Thymus (tissue), 11 donors: ENCODE results near the gene ANAPC2. TPM values are rescaled to one million over a fixed set of nuclear protein-coding genes. Genes with fewer than 3 reads are reported as not detected.

Source experiments
- DNase-seq, 9 donors: peaks; one replicate each; pipeline ENCODE4 v3.0.0-alpha.2; 2013; ENCODE audit warnings: low spot score in 9 of 9, low read depth in 6 of 9, missing footprints in 1 of 9
- H3K27ac ChIP-seq, 2 donors: one replicate each; pipeline ENCODE4 v1.5.1; 2013; ENCODE audit warnings: control low read depth in 1 of 2, low read depth in 1 of 2, low read length in 1 of 2, mild to moderate bottlenecking in 1 of 2, moderate library complexity in 1 of 2
- H3K27me3 ChIP-seq, 2 donors: one replicate each; pipeline ENCODE4 v1.5.1; 2013; ENCODE audit warnings: low read length in 1 of 2; ENCODE audit not compliant: control insufficient read depth in 2 of 2, insufficient read depth in 1 of 2
- H3K36me3 ChIP-seq, 2 donors: one replicate each; pipeline ENCODE4 v1.5.1; 2013; ENCODE audit warnings: low read length in 1 of 2, mild to moderate bottlenecking in 1 of 2, moderate library complexity in 1 of 2; ENCODE audit not compliant: control insufficient read depth in 2 of 2, insufficient read depth in 2 of 2
- H3K4me1 ChIP-seq, 2 donors: one replicate each; pipeline ENCODE4 v1.5.1; 2013; ENCODE audit warnings: low read length in 2 of 2; ENCODE audit not compliant: control insufficient read depth in 2 of 2, insufficient read depth in 2 of 2
- H3K4me3 ChIP-seq, 2 donors: one replicate each; pipeline ENCODE4 v1.5.1; 2013; ENCODE audit warnings: low read length in 2 of 2, control low read depth in 1 of 2, mild to moderate bottlenecking in 1 of 2
- H3K9me3 ChIP-seq, 2 donors: one replicate each; pipeline ENCODE4 v1.5.1; 2013; ENCODE audit warnings: low read length in 1 of 2, mild to moderate bottlenecking in 1 of 2; ENCODE audit not compliant: control insufficient read depth in 2 of 2, insufficient read depth in 1 of 2
- WGBS: extraction: QIAGEN DNeasy Blood & Tissue Kit; methylation state at CpG from one replicate; pipeline ENCODE4 v1.1.7; 2013; 5-methylcytosine and 5-hydroxymethylcytosine counted together
- polyA plus RNA-seq: library from polyadenylated mRNA; stranded (reverse); fragments of 200-250 nt; gene quantifications from one replicate; pipeline ENCODE4 v1.2.3, GENCODE V29; 2013
- total RNA-seq: library from RNA; stranded (reverse); fragments of 120-200 nt; gene quantifications from one replicate; pipeline ENCODE4 v1.2.4, GENCODE V29; 2013
- donor health status: healthy.

ANAPC2 gene
- total and polyA plus RNA-seq, 2 donors = 19.1 to 69.4 TPM

- H3K36me3 ChIP-seq = no peaks in the 10 kb centered on the region
- no peak overlapping the region for H3K4me3 ChIP-seq
- peaks cover 13 to 68% of the 10 kb centered on the region in 2 donors for H3K27me3 ChIP-seq
- H3K4me1 ChIP-seq = no peaks in the 10 kb centered on the region
- H3K27ac ChIP-seq = no peak overlapping the region
- no peak for DNase-seq
- peaks cover 0 to 18% of the 10 kb centered on the region in 2 donors for H3K9me3 ChIP-seq
- 70% methylated on average over 9 of the region's 9 CpGs for WGBS
Measured at GRCh38 chr9:137146527-137146918, 41.8 kb downstream of the ANAPC2 start.

- Histone ChIP-seq H3K27me3 (peaks cover 13 to 74% of the 10 kb centered on the region in 2 donors), H3K4me3 (no peak overlapping the region), H3K27ac (no peak overlapping the region), H3K9me3 (peaks cover 0 to 13% of the 10 kb centered on the region in 2 donors), H3K36me3 (no peaks in the 10 kb centered on the region), H3K4me1 (peaks cover 4 to 6% of the 10 kb centered on the region in 2 donors)
- no peak for DNase-seq
- WGBS = 68% methylated on average over 48 of the region's 49 CpGs
Measured at GRCh38 chr9:137145731-137146526, 42.4 kb downstream of the ANAPC2 start.

GRCh38 chr9:137143459-137143858 is 44.9 kb downstream of the ANAPC2 start:
- H3K27me3 ChIP-seq = peaks cover 32 to 81% of the 10 kb centered on the region in 2 donors
- no peaks in the 10 kb centered on the region for H3K36me3 ChIP-seq
- 85% methylated on average over 4 of the region's 4 CpGs for WGBS
- peaks cover 21 to 28% of the 10 kb centered on the region in 2 donors for H3K4me1 ChIP-seq
- no peak overlapping the region for H3K27ac ChIP-seq
- H3K9me3 ChIP-seq = peaks cover 0 to 3% of the 10 kb centered on the region in 2 donors
- DNase-seq = no peak
- no peak overlapping the region for H3K4me3 ChIP-seq

GRCh38 chr9:137141976-137142936 is 46.1 kb downstream of the ANAPC2 start:
- Histone ChIP-seq H3K4me3 (no peak overlapping the region), H3K9me3 (peaks cover 1 to 12% of the 10 kb centered on the region in 2 donors), H3K36me3 (no peaks in the 10 kb centered on the region), H3K4me1 (peaks cover 30 to 31% of the 10 kb centered on the region in 2 donors), H3K27ac (no peak overlapping the region), H3K27me3 (peaks cover 39 to 82% of the 10 kb centered on the region in 2 donors)
- no peak for DNase-seq
- WGBS = 88% methylated on average over 24 of the region's 24 CpGs

GRCh38 chr9:137141050-137141810 is 47.1 kb downstream of the ANAPC2 start:
- DNase-seq = no peak
- Histone ChIP-seq H3K4me1 (peaks cover 33 to 34% of the 10 kb centered on the region in 2 donors), H3K27me3 (peaks cover 43 to 84% of the 10 kb centered on the region in 2 donors), H3K4me3 (no peak overlapping the region), H3K9me3 (peaks cover 1 to 19% of the 10 kb centered on the region in 2 donors), H3K36me3 (no peaks in the 10 kb centered on the region), H3K27ac (no peak overlapping the region)
- WGBS = 81% methylated on average over 17 of the region's 17 CpGs

GRCh38 chr9:137140151-137141012 is 48.0 kb downstream of the ANAPC2 start:
- Histone ChIP-seq H3K27me3 (peaks cover 46 to 85% of the 10 kb centered on the region in 2 donors), H3K27ac (no peak overlapping the region), H3K36me3 (no peaks in the 10 kb centered on the region), H3K4me1 (peaks cover 33 to 34% of the 10 kb centered on the region in 2 donors), H3K9me3 (peaks cover 1 to 19% of the 10 kb centered on the region in 2 donors), H3K4me3 (no peak overlapping the region)
- peak in 1 of 9 donors; percentile 48 for DNase-seq
- 49% methylated on average over 26 of the region's 26 CpGs for WGBS

- Histone ChIP-seq H3K27ac (no peak overlapping the region), H3K9me3 (peaks cover 1 to 19% of the 10 kb centered on the region in 2 donors), H3K4me3 (no peak overlapping the region), H3K4me1 (peaks cover 33 to 34% of the 10 kb centered on the region in 2 donors), H3K27me3 (peaks cover 46 to 91% of the 10 kb centered on the region in 2 donors), H3K36me3 (no peaks in the 10 kb centered on the region)
- 43% methylated on average over 37 of the region's 37 CpGs for WGBS
- DNase-seq = no peak
Measured at GRCh38 chr9:137139468-137140150, 48.8 kb downstream of the ANAPC2 start.
